GM21367 (cell line): Measurements from ENCODE around the gene ZNF189.

Source experiments
- ATAC-seq: cut with Tn5 transposase; IDR thresholded peaks from one replicate; pipeline ENCODE4 v1.9.1; 2021; ENCODE audit not compliant: unreplicated experiment

Gene ZNF189

DNA sequence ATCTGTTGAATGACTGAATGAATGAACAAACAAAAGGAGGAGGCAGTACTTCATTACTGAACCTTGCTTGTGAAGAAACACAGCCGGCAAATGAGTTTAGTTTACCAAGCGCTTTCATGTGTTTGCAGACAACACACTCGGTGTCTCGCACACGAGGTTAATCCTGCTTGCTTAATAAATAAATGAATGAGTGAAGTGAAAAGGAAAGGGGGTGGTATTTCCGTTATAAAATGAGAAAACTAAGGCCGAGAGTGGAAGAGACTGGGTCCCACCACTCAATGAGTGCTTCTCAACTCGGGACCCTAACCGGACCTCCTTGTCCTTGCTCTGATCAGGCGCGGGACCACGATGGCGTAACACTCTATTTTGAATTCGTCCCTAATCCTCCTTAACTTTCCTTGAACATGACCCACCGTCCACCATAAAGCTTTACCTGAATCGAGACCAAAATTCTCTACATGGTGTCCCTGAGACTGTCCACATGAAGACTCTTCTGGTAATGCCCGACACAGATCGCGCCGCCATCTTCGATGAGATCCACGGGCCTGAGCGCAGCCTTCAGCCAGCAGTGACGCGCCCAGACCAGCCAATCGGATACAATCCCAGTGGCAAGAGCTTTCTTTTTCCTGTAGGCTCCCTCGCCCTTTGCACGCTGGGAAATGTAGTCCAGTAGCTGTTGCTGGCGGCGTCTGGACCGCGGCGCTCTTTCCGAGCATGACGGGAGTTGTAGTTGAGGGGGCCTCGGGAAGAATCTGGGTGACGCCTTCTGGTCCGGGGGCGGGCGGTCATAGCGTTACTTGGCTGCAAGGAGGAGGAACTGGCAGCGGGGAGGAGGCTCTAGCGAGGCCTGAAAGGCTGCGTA is at the start of gene ZNF189, which contains the start of gene MRPL50:
ZNF189 (plus strand) TSS at position 784 of the 862 bp plus-strand sequence. CDS start 306 bp downstream, outside the sequence.
MRPL50 (minus strand) TSS at position 551 of the 862 bp plus-strand sequence; CDS start at position 525, 26 bp downstream.
- ATAC-seq, result peak; percentile 99

DNA sequence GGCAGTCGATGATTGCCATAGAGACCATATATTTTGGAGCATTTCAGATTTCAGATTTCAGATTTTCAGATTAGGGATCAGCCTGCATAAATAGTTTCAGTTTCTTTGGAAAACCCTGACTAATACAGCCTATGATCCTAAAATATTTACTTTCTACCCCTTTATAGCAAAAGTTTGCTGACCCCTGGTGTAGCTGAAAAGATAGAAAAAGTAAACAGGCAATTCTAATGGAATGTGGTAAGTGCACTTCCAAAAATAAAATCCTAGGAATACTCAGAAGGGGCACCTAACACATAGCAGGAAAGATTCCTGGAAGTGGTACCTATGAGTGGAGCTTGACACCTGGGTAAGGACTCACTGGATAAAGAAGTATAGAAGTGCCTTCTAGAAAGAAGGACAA is 48.4 kb upstream of the ZNF189 start:
- no peak for ATAC-seq

DNA sequence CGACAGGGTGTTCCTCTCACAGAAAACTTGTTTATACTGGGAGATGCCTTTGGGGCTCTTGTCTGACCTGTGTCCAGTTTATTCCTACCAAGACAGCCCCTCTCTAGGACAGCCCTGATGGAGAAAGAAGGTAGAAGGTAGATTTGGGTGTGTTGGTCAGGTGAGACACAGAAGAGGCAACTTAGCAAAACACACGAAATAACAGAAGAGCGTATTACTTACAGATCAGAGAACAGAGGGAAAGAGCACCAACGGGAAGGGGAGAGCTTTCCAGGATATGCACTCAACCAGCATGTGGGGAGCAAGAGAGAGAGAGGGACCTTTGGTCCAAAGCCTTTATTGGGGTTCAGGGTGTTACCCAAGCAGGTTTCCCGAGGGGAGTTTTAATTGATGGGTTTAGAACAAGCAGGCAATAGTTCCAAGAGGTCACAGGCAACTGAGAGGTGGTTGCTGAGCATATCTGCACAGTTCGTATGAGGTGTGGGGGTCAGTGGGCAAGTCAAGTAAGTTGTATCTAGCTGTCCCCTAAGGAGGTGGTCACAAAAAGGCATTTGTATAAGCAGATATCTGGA is 45.7 kb upstream of the ZNF189 start:
- ATAC-seq, result no peak

GRCh38 chr9:101353683-101354082 is 45.0 kb upstream of the ZNF189 start:
- ATAC-seq, result no peak

DNA sequence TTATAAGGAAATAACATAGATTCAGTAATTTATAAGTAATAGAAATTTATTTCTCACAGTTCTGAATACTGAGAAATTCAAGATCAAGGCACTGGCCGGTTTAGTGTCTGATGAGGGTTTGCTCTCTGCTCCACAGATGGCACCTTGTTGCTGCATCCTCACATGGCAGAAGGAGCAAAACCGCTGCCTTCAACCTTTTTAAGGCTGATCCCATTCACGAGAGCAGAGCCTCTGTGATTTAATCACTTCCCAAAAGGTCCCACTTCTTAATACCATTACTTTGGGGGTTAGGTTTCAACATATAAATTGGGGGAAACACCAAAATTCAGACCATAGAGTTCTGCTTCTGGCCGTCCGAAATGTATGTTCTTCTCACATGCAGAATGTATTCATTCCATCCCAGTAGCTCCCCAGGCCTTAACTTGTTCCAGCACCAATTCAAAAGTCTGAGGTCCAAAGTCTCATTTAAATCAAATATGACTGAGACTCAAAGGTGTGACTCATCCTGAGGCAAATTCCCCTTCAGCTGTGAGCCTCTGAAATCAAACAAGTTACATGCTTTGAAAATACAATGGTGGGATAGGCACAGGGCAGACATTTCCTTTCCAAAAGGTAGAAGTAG is 44.4 kb upstream of the ZNF189 start:
- no peak for ATAC-seq

DNA sequence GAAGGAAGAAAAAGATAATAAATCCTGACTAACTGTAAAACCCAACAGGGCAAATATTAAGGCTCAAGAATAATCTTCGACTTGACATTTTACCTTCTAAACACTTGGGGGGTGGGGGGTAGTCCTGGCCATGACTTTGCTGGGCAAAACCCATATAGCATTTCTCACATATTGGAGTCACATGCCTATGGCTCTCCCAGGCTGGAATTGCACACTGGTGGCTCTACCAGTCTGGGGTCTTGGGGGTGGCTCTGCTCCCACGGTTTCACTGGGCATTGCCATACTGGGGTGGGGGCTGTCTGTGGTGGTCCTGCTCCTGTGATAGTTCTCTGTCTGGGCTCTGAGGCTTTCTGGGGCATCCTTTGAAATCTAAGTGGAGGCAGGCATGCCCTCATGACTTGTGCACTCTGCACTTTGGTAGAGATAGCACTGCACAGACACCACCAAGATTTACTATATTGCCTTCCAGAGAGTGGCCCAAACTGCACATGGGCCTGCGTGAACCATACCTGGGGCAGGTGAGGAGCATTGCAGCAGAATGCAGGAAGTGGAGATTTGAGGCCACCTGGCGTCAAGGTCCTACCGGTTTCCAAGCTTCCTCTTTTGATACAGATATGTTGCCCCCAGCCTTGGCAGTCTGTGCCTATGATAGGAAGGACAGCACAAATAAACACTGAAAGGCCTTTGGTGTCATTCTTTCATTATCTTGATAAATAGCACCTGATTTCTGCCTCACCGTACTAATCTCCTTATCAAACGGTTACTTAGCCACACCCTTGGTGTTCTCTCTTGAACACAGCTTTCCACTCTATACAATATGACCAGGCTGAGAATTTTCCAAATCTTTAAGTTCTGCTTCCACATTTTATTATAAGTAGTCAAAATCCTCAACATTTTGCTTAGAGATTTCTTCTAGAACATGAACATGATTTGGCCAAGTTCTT is 43.6 kb upstream of the ZNF189 start:
- ATAC-seq, result no peak

GRCh38 chr9:101356619-101357018 is 42.0 kb upstream of the ZNF189 start:
- no peak for ATAC-seq

GRCh38 chr9:101359679-101360078 is 39.0 kb upstream of the ZNF189 start:
- no peak for ATAC-seq

DNA sequence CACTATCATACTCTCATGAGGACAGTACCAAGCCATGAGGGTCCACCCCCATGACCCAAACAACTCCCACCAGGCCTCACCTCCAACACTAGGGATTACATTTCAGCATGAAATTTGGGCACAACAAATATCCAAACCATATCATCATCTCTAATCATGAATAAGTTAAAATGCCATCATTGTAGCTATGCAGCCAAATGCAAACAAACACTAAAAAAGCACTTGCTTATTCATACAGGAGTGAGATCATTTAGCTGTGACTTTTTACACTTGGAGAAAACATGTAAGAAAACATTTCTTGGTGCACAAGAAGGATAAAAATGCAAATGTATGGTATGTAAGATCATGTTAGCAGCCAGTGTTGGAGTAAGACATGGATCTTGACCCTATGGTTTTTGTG is 38.0 kb upstream of the ZNF189 start:
- no peak for ATAC-seq

GRCh38 chr9:101362450-101362849 is 36.2 kb upstream of the ZNF189 start:
- ATAC-seq, result no peak

DNA sequence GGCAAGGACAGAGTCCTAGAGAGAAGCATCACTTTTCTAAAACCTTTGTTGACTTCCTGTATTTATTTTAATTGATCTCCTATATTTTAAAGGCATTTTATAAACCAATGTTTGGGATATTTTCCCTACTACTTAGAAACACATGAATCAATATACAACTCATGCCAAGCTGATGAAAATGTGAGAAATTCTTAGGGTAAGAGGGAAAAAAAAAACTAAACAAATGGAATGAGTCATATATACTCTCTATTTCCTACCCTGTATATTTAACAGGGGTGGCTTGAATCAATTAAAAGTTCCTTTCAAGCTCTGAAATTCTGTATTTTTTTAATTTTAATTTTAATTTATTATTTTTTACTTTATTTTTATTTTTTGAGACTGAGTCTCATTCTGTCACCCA is 33.5 kb upstream of the ZNF189 start:
- ATAC-seq, result no peak

GRCh38 chr9:101366038-101366756 is 32.5 kb upstream of the ZNF189 start:
- ATAC-seq, result no peak

GRCh38 chr9:101367323-101367722 is 31.3 kb upstream of the ZNF189 start:
- ATAC-seq, result no peak

- no peak for ATAC-seq
Measured at GRCh38 chr9:101369286-101369685, 29.4 kb upstream of the ZNF189 start.

DNA sequence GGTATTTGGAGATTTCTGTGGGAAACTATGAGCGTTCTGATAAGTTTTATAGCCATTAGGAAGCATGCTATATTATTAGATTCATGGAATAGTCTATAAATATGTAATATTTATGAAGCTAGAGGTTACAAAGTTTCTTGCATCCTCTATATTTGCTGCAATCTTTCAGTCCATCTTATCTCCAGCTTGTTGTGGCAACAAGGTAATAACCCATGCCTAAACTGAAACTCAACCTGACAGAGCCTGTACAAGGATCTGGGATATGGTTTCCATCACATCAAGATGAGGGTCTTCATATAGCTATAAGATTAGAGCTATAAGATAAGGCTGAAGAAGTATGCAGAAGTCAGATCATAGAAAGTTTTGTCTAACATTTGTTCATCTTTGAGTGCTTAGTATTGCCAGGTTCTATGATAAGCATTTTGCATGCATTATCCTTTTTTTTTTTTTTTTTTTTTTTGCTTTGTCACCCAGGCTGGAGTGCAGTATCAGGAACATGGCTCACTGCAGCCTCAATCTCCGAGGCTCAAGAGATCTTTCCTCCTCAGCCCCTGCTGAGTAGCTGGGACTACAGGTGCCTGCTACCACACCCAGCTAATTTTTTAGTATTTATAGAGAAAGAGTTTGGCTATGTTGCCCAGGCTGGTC is 28.6 kb upstream of the ZNF189 start:
- ATAC-seq, result no peak

DNA sequence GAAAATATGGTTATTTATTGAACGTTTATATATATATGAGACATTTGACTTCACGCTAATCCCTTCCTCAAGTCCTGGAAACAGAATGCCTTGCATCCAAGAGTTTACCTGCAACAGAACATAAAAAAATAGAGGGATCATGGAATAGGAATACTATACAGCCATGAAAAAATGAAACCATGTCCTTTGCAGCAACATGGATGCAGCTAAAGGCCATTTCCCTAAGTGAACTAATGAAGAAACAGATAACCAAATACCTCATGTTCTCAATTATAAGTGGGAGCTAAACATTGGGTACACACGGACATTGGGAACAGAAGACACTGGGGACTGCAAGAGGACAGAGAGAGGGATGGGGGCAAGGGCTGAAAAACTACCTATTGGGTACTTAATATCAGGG is 26.8 kb upstream of the ZNF189 start:
- no peak for ATAC-seq

- ATAC-seq, result no peak
Measured at GRCh38 chr9:101372327-101373118, 26.1 kb upstream of the ZNF189 start.

- ATAC-seq, result no peak
Measured at GRCh38 chr9:101375546-101375945, 23.1 kb upstream of the ZNF189 start.
